ENCODE measurements around the gene SAPCD2. TPM values are rescaled to one million over a fixed set of nuclear protein-coding genes. Genes with fewer than 3 reads are reported as not detected.

Gene SAPCD2
- total and polyA plus RNA-seq, 4 donors: 0.26 to 0.60 (median 0.50) TPM; not detected in 1

- intact Hi-C loops (cut with DNase I): no loop called here
- WGBS, 2 donors: 92 to 94% methylated on average over 17 of the region's 17 CpGs
- peaks cover 0 to 17% of the 10 kb centered on the region in 2 donors for H3K36me3 ChIP-seq (ENCODE audit: control insufficient read depth in 1 of 2, insufficient read depth in 2 of 2, low read length in 1 of 2)
These were observed 37.6 kb upstream of the SAPCD2 start for GRCh38 chr9:137107982-137108381.

DNA sequence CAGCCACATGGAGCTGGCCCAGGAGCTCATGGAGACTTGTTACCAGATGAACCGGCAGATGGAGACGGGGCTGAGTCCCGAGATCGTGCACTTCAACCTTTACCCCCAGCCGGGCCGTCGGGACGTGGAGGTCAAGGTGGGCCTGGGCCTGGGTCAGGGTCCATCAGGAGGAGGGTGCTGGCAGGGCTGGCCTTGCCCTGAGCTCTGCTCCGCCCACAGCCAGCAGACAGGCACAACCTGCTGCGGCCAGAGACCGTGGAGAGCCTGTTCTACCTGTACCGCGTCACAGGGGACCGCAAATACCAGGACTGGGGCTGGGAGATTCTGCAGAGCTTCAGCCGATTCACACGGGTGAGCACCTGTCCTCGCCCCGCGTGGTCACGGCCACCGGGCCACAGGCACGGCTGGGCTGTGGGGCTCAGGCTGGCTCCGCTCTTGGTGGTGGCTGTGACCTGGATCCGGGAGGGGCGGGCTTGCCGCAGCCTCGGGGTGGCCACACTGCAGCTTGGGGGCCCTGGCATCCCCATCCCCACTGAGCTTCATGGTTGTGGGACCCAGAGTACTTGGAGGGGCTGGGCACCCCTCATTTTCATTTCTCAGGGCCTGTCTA, 37.1 kb upstream of the SAPCD2 start:
- 94% methylated on average over 24 to 27 of the region's 27 CpGs for WGBS, 2 donors
- Histone ChIP-seq H3K36me3 (ENCODE audit: control insufficient read depth in 1 of 2, insufficient read depth in 2 of 2, low read length in 1 of 2) (peaks cover 0 to 17% of the 10 kb centered on the region in 2 donors), H3K4me1 (ENCODE audit: control insufficient read depth in 1 of 2, insufficient read depth in 2 of 2, low read length in 2 of 2) (no peaks in the 10 kb centered on the region), H3K27me3 (ENCODE audit: control insufficient read depth in 1 of 2, insufficient read depth in 2 of 2, low read length in 1 of 2) (no peaks in the 10 kb centered on the region), H3K27ac (ENCODE audit: low read depth in 1 of 2, low read length in 2 of 2) (no peak overlapping the region), H3K9me3 (ENCODE audit: control insufficient read depth, low read length) (no peaks in the 10 kb centered on the region), H3K4me3 (ENCODE audit: low read length in 2 of 2) (no peak overlapping the region)
- intact Hi-C loops (cut with DNase I): no loop called here
- DNase-seq (no peak), ATAC-seq (ENCODE audit: low FRiP score) (no peak)

More at GRCh38 chr9:137107982-137108381, 37.6 kb upstream of the SAPCD2 start:
- Histone ChIP-seq H3K4me3 (ENCODE audit: low read length in 2 of 2) (no peak overlapping the region), H3K4me1 (ENCODE audit: control insufficient read depth in 1 of 2, insufficient read depth in 2 of 2, low read length in 2 of 2) (no peaks in the 10 kb centered on the region), H3K27ac (ENCODE audit: low read depth in 1 of 2, low read length in 2 of 2) (no peak overlapping the region), H3K27me3 (ENCODE audit: control insufficient read depth in 1 of 2, insufficient read depth in 2 of 2, low read length in 1 of 2) (no peaks in the 10 kb centered on the region), H3K9me3 (ENCODE audit: control insufficient read depth, low read length) (no peaks in the 10 kb centered on the region)
- DNase-seq: no peak
- no peak for ATAC-seq (ENCODE audit: low FRiP score)

DNA sequence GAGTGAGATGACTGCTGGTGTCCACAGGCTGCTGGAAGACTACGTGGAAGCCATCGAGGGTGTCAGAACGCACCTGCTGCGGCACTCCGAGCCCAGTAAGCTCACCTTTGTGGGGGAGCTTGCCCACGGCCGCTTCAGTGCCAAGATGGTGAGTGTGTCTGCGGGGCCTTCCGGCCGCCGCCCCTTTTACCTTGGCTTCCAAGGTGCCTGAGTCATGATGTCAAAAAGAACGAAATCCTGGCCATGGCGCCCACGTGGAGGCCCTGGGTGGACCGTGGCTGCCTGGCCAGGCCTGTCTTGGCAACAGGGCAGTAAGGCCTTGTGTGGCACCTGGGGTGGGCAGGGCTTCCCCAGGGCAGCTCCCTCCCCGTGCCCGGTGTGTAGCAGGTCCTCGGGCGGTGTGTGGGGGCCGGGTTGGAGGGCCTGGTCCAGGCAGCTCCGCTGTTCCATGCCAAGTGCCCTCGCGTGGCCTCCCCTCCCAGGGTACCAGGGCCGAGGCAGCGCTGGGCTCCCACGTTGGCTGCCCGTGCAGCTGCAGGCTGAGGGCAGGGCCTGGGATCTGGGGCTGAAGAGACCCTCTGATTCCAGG, 36.4 kb upstream of the SAPCD2 start:
- WGBS, 2 donors: 91% methylated on average over 27 of the region's 27 CpGs
- intact Hi-C loops (cut with DNase I): no loop called here
- H3K4me1 ChIP-seq (ENCODE audit: control insufficient read depth in 1 of 2, insufficient read depth in 2 of 2, low read length in 2 of 2): no peaks in the 10 kb centered on the region
- no peaks in the 10 kb centered on the region for H3K27me3 ChIP-seq (ENCODE audit: control insufficient read depth in 1 of 2, insufficient read depth in 2 of 2, low read length in 1 of 2)
- DNase-seq (no peak), ATAC-seq (ENCODE audit: low FRiP score) (no peak)
- H3K9me3 ChIP-seq (ENCODE audit: control insufficient read depth, low read length): no peaks in the 10 kb centered on the region
- H3K4me3 ChIP-seq (ENCODE audit: low read length in 2 of 2): no peak overlapping the region
- H3K36me3 ChIP-seq (ENCODE audit: control insufficient read depth in 1 of 2, insufficient read depth in 2 of 2, low read length in 1 of 2): peaks cover 0 to 17% of the 10 kb centered on the region in 2 donors
- no peak overlapping the region for H3K27ac ChIP-seq (ENCODE audit: low read depth in 1 of 2, low read length in 2 of 2)

DNA sequence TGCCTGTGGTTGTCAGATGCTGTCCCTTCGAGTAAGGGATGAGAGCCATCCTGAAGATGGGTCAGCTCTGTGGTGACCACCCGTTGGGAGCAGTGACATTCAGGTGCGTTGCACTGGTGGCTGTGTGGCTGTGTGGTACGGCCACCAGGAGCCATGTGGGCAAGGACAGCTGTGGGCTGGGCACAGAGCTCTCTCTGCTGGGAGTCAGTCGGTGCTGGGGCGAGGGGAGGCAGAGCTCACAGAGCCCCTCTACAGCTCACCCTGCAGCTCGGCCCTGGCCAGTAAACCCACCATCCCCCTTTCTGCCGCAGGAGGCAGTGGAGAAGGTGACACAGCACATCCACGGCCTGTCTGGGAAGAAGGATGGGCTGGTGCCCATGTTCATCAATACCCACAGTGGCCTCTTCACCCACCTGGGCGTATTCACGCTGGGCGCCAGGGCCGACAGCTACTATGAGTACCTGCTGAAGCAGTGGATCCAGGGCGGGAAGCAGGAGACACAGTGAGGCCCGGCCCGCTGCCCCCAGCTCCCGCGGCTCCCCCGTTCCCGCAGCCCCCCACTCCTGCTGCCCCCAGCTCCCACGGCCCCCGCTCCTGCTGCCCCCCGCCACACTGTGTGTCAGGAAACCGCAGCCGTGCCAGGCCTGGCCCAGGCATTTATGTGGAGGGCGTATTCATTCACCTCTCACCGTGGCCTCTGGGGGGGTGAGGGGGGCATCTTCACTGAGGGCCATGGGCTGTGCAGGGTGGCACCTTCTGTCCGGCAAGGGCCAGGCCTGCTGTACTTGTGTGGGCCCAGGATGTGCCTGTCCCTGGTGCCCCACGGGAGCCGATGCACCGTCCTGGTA, 35.7 kb upstream of the SAPCD2 start:
- no peaks in the 10 kb centered on the region for H3K9me3 ChIP-seq (ENCODE audit: control insufficient read depth, low read length)
- WGBS, 2 donors: 93 to 94% methylated on average over 29 to 31 of the region's 31 CpGs
- no peak overlapping the region for H3K27ac ChIP-seq (ENCODE audit: low read depth in 1 of 2, low read length in 2 of 2)
- intact Hi-C loops (cut with DNase I): no loop called here
- no peak for ATAC-seq (ENCODE audit: low FRiP score)
- peaks cover 0 to 18% of the 10 kb centered on the region in 2 donors for H3K36me3 ChIP-seq (ENCODE audit: control insufficient read depth in 1 of 2, insufficient read depth in 2 of 2, low read length in 1 of 2)
- no peak overlapping the region for H3K4me3 ChIP-seq (ENCODE audit: low read length in 2 of 2)
- H3K4me1 ChIP-seq (ENCODE audit: control insufficient read depth in 1 of 2, insufficient read depth in 2 of 2, low read length in 2 of 2): no peaks in the 10 kb centered on the region
- DNase-seq: peak in 1 of 2 donors; percentile 71
- no peaks in the 10 kb centered on the region for H3K27me3 ChIP-seq (ENCODE audit: control insufficient read depth in 1 of 2, insufficient read depth in 2 of 2, low read length in 1 of 2)

DNA sequence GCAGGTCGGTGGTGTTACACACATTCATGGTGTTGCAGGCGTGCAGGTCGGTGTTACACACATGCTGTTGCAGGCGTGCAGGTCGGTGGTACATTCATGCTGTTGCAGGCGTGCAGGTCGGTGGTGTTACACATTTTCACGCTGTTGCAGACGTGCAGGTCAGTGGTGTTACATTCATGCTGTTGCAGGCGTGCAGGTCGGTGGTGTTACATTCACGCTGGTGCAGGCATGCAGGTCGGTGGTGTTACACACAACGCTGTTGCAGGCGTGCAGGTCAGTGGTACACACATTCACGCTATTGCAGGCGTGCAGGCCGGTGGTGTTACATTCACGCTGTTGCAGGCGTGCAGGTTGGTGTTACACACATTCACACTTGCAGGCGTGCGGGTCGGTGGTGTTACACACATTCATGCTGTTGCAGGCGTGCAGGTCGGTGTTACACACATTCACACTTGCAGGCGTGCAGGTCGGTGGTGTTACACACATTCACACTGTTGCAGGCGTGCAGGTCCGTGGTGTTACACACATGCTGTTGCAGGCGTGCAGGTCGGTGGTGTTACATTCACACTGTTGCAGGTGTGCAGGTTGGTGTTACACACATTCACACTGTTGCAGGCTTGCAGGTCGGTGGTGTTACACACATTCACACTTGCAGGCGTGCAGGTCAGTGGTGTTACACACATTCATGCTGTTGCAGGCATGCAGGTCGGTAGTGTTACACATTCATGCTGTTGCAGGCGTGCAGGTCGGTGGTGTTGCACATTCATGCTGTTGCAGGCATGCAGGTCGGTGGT, 33.0 kb upstream of the SAPCD2 start:
- Histone ChIP-seq H3K27me3 (ENCODE audit: control insufficient read depth in 1 of 2, insufficient read depth in 2 of 2, low read length in 1 of 2) (no peaks in the 10 kb centered on the region), H3K4me1 (ENCODE audit: control insufficient read depth in 1 of 2, insufficient read depth in 2 of 2, low read length in 2 of 2) (no peaks in the 10 kb centered on the region), H3K9me3 (ENCODE audit: control insufficient read depth, low read length) (no peaks in the 10 kb centered on the region), H3K4me3 (ENCODE audit: low read length in 2 of 2) (no peak overlapping the region), H3K27ac (ENCODE audit: low read depth in 1 of 2, low read length in 2 of 2) (no peak overlapping the region), H3K36me3 (ENCODE audit: control insufficient read depth in 1 of 2, insufficient read depth in 2 of 2, low read length in 1 of 2) (peaks cover 0 to 21% of the 10 kb centered on the region in 2 donors)
- ATAC-seq (ENCODE audit: low FRiP score) (no peak), DNase-seq (no peak)
- 93 to 95% methylated on average over 37 of the region's 37 CpGs for WGBS, 2 donors
- intact Hi-C loops (cut with DNase I): no loop called here

- Histone ChIP-seq H3K4me3 (ENCODE audit: low read length in 2 of 2) (no peak overlapping the region), H3K36me3 (ENCODE audit: control insufficient read depth in 1 of 2, insufficient read depth in 2 of 2, low read length in 1 of 2) (peaks cover 0 to 13% of the 10 kb centered on the region in 2 donors), H3K4me1 (ENCODE audit: control insufficient read depth in 1 of 2, insufficient read depth in 2 of 2, low read length in 2 of 2) (no peaks in the 10 kb centered on the region), H3K9me3 (ENCODE audit: control insufficient read depth, low read length) (no peaks in the 10 kb centered on the region), H3K27me3 (ENCODE audit: control insufficient read depth in 1 of 2, insufficient read depth in 2 of 2, low read length in 1 of 2) (no peaks in the 10 kb centered on the region), H3K27ac (ENCODE audit: low read depth in 1 of 2, low read length in 2 of 2) (no peak overlapping the region)
- DNase-seq (no peak), ATAC-seq (ENCODE audit: low FRiP score) (peak; percentile 53)
- intact Hi-C loops (cut with DNase I): no loop called here
- 89 to 91% methylated on average over 14 of the region's 14 CpGs for WGBS, 2 donors
These were observed 28.9 kb upstream of the SAPCD2 start for GRCh38 chr9:137099231-137099630.

DNA sequence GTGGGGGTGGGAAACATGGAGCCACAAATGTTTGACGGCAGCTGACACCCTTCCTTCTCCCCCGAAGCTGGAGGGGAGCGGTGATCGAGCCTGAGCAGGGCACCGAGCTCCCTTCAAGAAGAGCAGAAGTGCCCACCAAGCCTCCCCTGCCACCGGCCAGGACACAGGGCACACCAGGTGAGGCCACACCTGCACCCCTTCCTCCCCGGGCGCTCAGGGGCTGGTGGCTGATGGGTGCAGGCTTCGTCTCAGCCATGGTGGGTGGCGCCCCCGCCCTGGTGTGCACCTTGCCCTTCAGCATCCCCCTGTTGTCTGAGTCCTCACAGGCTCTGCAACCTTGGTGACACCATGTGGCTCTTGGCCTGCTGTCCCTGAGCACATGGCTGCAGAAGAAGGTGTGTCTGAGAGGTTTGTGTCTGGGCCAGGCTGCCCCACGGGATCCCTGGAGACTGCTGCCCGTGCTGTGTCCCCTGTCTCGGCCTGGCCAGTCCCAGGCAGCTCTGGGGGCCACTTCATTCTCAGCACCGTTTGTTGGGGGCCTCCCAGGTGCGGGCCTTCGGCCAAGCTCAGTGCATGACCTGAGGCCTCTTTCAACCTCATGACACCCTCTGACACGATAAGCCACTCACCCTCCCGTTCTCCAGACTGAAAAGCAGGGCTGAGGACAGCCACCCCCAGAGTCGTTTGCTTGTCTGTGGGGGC, 27.6 kb upstream of the SAPCD2 start:
- intact Hi-C loops (cut with DNase I): no loop called here
- ATAC-seq (ENCODE audit: low FRiP score): peak; percentile 31
- no peak overlapping the region for H3K4me3 ChIP-seq (ENCODE audit: low read length in 2 of 2)
- WGBS, 2 donors: 87 to 89% methylated on average over 20 of the region's 20 CpGs
- no peaks in the 10 kb centered on the region for H3K9me3 ChIP-seq (ENCODE audit: control insufficient read depth, low read length)
- DNase-seq: peak in 1 of 2 donors; percentile 59
- peaks cover 0 to 4% of the 10 kb centered on the region in 2 donors for H3K36me3 ChIP-seq (ENCODE audit: control insufficient read depth in 1 of 2, insufficient read depth in 2 of 2, low read length in 1 of 2)
- H3K4me1 ChIP-seq (ENCODE audit: control insufficient read depth in 1 of 2, insufficient read depth in 2 of 2, low read length in 2 of 2): no peaks in the 10 kb centered on the region
- no peaks in the 10 kb centered on the region for H3K27me3 ChIP-seq (ENCODE audit: control insufficient read depth in 1 of 2, insufficient read depth in 2 of 2, low read length in 1 of 2)
- H3K27ac ChIP-seq (ENCODE audit: low read depth in 1 of 2, low read length in 2 of 2): no peak overlapping the region

Measured in aorta (tissue), 5 donors.